Peyer's patch (tissue), 4 donors: ENCODE data around the gene ZNF552.
"Not testable (repeated sequence)": the region's sequence is repeated elsewhere in the genome, so short reads cannot be mapped to it uniquely, and the experiment has no call there.

ENCODE experiments used
- CTCF ChIP-seq, 6 experiments: fragments of 450-650 bp in 4 of 6; fragments of 200-600 bp in 2 of 6; sonication (generic) in 1 of 6; IDR thresholded peaks; one replicate each; pipeline ENCODE4 v1.5.1; 2017 to 2019; ENCODE audit warnings: antibody characterized with exemption in 6 of 6, mild to moderate bottlenecking in 3 of 6, moderate library complexity in 1 of 6
- POLR2A ChIP-seq, 2 donors: fragments of 450-650 bp; IDR thresholded peaks; one replicate each; pipeline ENCODE4 v1.5.1; 2017; ENCODE audit warnings: antibody characterized with exemption in 2 of 2, mild to moderate bottlenecking in 2 of 2, moderate library complexity in 2 of 2

GRCh38 chr19:57862351-57862750, 47.6 kb upstream of the ZNF552 start:
- TF ChIP-seq CTCF, POLR2A (IDR thresholded peaks at IDR 0.05): not testable (repeated sequence)
